HCT116 (cell line): ENCODE data around the gene HES6. TPM values are rescaled to one million over a fixed set of nuclear protein-coding genes. Genes with fewer than 3 reads are reported as not detected.

Experiments
- ATAC-seq: fragments of 200-7000 bp; cut with Tn5 transposase; 2 replicates; pipeline ENCODE4 v1.9.1; 2020; ENCODE audit warnings: mild to moderate bottlenecking, moderate library complexity
- BruUV-seq: library from RNA; stranded (reverse); fragments of 400-500 nt; replicated peaks from 2 replicates; lab custom pipeline; 2021; lab: Mats Ljungman, UMichigan
- CTCF ChIA-PET: fragments of 300-600 bp; sonication (Branson Sonifier 250); formaldehyde crosslinking; loops from one replicate; lab custom pipeline; 2021; ENCODE audit warnings: antibody characterized with exemption; lab: Charles Lee
- POLR2A ChIA-PET: fragments of 300-600, 350-600 bp; sonication (Branson Sonifier 250); formaldehyde crosslinking; loops from one replicate; lab custom pipeline; 2021; ENCODE audit warnings: antibody characterized with exemption; lab: Charles Lee
- RAD21 ChIA-PET, 2 experiments: fragments of 300-600 bp; sonication (Branson Sonifier 250); formaldehyde crosslinking; loops; one replicate each; lab custom pipeline; 2023; ENCODE audit warnings: low total read pairs in 2 of 2; ENCODE audit not compliant: uncharacterized antibody in 2 of 2, unreplicated experiment in 2 of 2, low non-redundant PET in 1 of 2; lab: Charles Lee
- DNase-seq: peaks from one replicate; pipeline ENCODE4 v3.0.0-alpha.2; 2010; ENCODE audit warnings: low read depth, low spot score
- H2AFZ ChIP-seq: fragments of 200-600 bp; shearing (Covaris generic), sonication (generic); 2 replicates; pipeline ENCODE4 v1.6.1; 2017; ENCODE audit warnings: low read depth, mixed run types, mixed read lengths, antibody characterized with exemption, low read length; ENCODE audit not compliant: poor library complexity, severe bottlenecking
- H3K27ac ChIP-seq: 2 replicates; pipeline ENCODE4 v1.5.1; 2012; ENCODE audit warnings: low read depth, low read length
- H3K27me3 ChIP-seq: fragments of 200-600 bp; sonication (generic); 2 replicates; pipeline ENCODE4 v1.6.1; 2016; ENCODE audit warnings: mixed run types, low read length, mixed read lengths; ENCODE audit not compliant: insufficient read depth
- H3K36me3 ChIP-seq, 2 experiments: fragments of 200-500 bp in 1 of 2; fragments of 200-600 bp in 1 of 2; sonication (Bioruptor generic) in 1 of 2; sonication (generic) in 1 of 2; 2 replicates each; pipeline versions ENCODE4 v1.5.1 to v1.6.1; 2014 to 2016; ENCODE audit warnings: low read length in 2 of 2, inconsistent platforms in 1 of 2, mixed read lengths in 1 of 2, mixed run types in 1 of 2; ENCODE audit not compliant: insufficient read depth in 2 of 2, control insufficient read depth in 1 of 2
- H3K4me1 ChIP-seq, 2 experiments: fragments of 200-600 bp in 1 of 2; sonication (generic) in 1 of 2; 2 replicates each; pipeline versions ENCODE4 v1.5.1 to v1.6.1; 2012 to 2017; ENCODE audit warnings: low read length in 2 of 2, inconsistent platforms in 1 of 2, mild to moderate bottlenecking in 1 of 2, mixed read lengths in 1 of 2, mixed run types in 1 of 2, moderate library complexity in 1 of 2; ENCODE audit not compliant: insufficient read depth in 2 of 2, control insufficient read depth in 1 of 2
- H3K4me2 ChIP-seq: fragments of 200-600 bp; sonication (generic); 2 replicates; pipeline ENCODE4 v1.6.1; 2017; ENCODE audit warnings: mixed run types, low read length, mixed read lengths
- H3K4me3 ChIP-seq, 2 experiments: fragments of 200-600 bp in 1 of 2; sonication (generic) in 1 of 2; replicated peaks in 1 of 2; 2 replicates each; pipeline ENCODE4 v1.5.1; 2011 to 2016; ENCODE audit warnings: low read length in 2 of 2, control low read depth in 1 of 2, low read depth in 1 of 2, mild to moderate bottlenecking in 1 of 2, mixed read lengths in 1 of 2, mixed run types in 1 of 2
- H3K79me2 ChIP-seq: fragments of 200-600 bp; sonication (generic); 2 replicates; pipeline ENCODE4 v1.6.1; 2017; ENCODE audit warnings: mild to moderate bottlenecking, mixed run types, low read length, moderate library complexity, mixed read lengths; ENCODE audit not compliant: insufficient read depth
- H3K9ac ChIP-seq: fragments of 200-600 bp; sonication (generic); 2 replicates; pipeline ENCODE4 v1.6.1; 2016; ENCODE audit warnings: low read length, mixed read lengths
- H3K9me2 ChIP-seq: fragments of 200-600 bp; sonication (generic), shearing (Covaris generic); 2 replicates; pipeline ENCODE4 v1.6.1; 2017; ENCODE audit warnings: mixed run types, mild to moderate bottlenecking, moderate library complexity; ENCODE audit not compliant: insufficient read depth
- H3K9me3 ChIP-seq, 2 experiments: fragments of 200-500 bp in 1 of 2; fragments of 200-600 bp in 1 of 2; sonication (Bioruptor generic) in 1 of 2; sonication (generic) in 1 of 2; 2 replicates each; pipeline ENCODE4 v1.6.1; 2014 to 2017; ENCODE audit warnings: low read length in 2 of 2, mixed read lengths in 2 of 2, inconsistent platforms in 1 of 2, low read depth in 1 of 2, mild to moderate bottlenecking in 1 of 2, mixed run types in 1 of 2, moderate library complexity in 1 of 2; ENCODE audit not compliant: control insufficient read depth in 1 of 2, insufficient read depth in 1 of 2
- H4K20me1 ChIP-seq: fragments of 200-600 bp; sonication (generic), shearing (Covaris generic); 2 replicates; pipeline ENCODE4 v1.6.1; 2017; ENCODE audit warnings: mixed run types, mild to moderate bottlenecking, moderate library complexity; ENCODE audit not compliant: insufficient read depth
- CBX3 ChIP-seq: IDR thresholded peaks from 2 replicates; pipeline ENCODE4 v1.6.1; 2012; ENCODE audit warnings: low read depth
- CTCF ChIP-seq, 3 experiments: fragments of 200-600 bp in 1 of 3; sonication (generic) in 1 of 3; IDR thresholded peaks in 2 of 3; conservative IDR thresholded peaks in 1 of 3; 2 replicates each; pipeline ENCODE4 v1.5.1; 2012 to 2017; ENCODE audit warnings: low read depth in 2 of 3, low read length in 2 of 3, antibody characterized with exemption in 1 of 3, borderline replicate concordance in 1 of 3, control low read depth in 1 of 3, mild to moderate bottlenecking in 1 of 3, mixed read lengths in 1 of 3, mixed run types in 1 of 3, moderate library complexity in 1 of 3; ENCODE audit not compliant: insufficient read depth in 1 of 3
- ELF1 ChIP-seq: IDR thresholded peaks from 2 replicates; pipeline ENCODE4 v1.6.1; 2012; ENCODE audit warnings: low read depth, borderline replicate concordance
- EZH2 ChIP-seq: fragments of 200-600 bp; sonication (generic); IDR thresholded peaks from 2 replicates; pipeline ENCODE4 v1.6.1; 2017; ENCODE audit warnings: antibody characterized with exemption, mixed run types
- EZH2phosphoT487 ChIP-seq: fragments of 200-600 bp; IDR thresholded peaks from 2 replicates; pipeline ENCODE4 v1.6.1; 2018; ENCODE audit warnings: antibody characterized with exemption, borderline replicate concordance
- FOSL1 ChIP-seq: IDR thresholded peaks from 2 replicates; pipeline ENCODE4 v1.6.1; 2012; ENCODE audit warnings: low read depth
- JUND ChIP-seq: IDR thresholded peaks from 2 replicates; pipeline ENCODE4 v1.6.1; 2012
- MAX ChIP-seq: IDR thresholded peaks from 2 replicates; pipeline ENCODE4 v1.6.1; 2012
- POLR2A ChIP-seq: IDR thresholded peaks from 2 replicates; pipeline ENCODE4 v1.7.0; 2011; ENCODE audit warnings: borderline replicate concordance; ENCODE audit not compliant: insufficient read depth, insufficient read length; ENCODE audit errors: extremely low read depth
- POLR2AphosphoS5 ChIP-seq: IDR thresholded peaks from 2 replicates; pipeline ENCODE4 v1.6.1; 2011; ENCODE audit warnings: mild to moderate bottlenecking, low read depth, low read length, moderate library complexity
- RAD21 ChIP-seq: IDR thresholded peaks from 2 replicates; pipeline ENCODE4 v1.6.1; 2012; ENCODE audit warnings: low read depth, mild to moderate bottlenecking
- SIN3A ChIP-seq: IDR thresholded peaks from 2 replicates; pipeline ENCODE4 v1.6.1; 2012; ENCODE audit warnings: low read depth
- SP1 ChIP-seq: IDR thresholded peaks from 2 replicates; pipeline ENCODE4 v1.6.1; 2012; ENCODE audit warnings: low read depth
- TCF7L2 ChIP-seq: IDR thresholded peaks from 2 replicates; pipeline ENCODE4 v1.7.0; 2011; ENCODE audit warnings: borderline replicate concordance, inconsistent platforms; ENCODE audit not compliant: insufficient read depth, insufficient read length; ENCODE audit errors: extremely low read depth
- YY1 ChIP-seq: IDR thresholded peaks from 2 replicates; pipeline ENCODE4 v1.6.1; 2011; ENCODE audit warnings: low read length, low read depth, moderate library complexity, mild to moderate bottlenecking; ENCODE audit not compliant: insufficient replicate concordance; ENCODE audit errors: extremely low read depth
- ZFX ChIP-seq: fragments of 450-650 bp; IDR thresholded peaks from 2 replicates; pipeline ENCODE4 v1.6.1; 2017
- ZNF274 ChIP-seq: fragments of 200-500 bp; sonication (Bioruptor generic); IDR thresholded peaks from 2 replicates; pipeline ENCODE4 v1.6.1; 2014; ENCODE audit warnings: mild to moderate bottlenecking, low read depth, low read length, inconsistent platforms
- intact Hi-C: fragments of 100-400 bp; cut with micrococcal nuclease; formaldehyde crosslinking; loops from 2 replicates; pipeline ENCODE4 v1.10.0; 2022
- total RNA-seq: library from RNA; stranded (reverse); gene quantifications from one replicate; pipeline ENCODE4 v1.2.1, GENCODE V29; 2021; ENCODE audit not compliant: unreplicated experiment
- TF ChIP-seq, protein P1 (sequence below): IDR thresholded peaks from 2 replicates; pipeline ENCODE4 v1.6.1; 2012; ENCODE audit warnings: low read depth

Gene HES6
- total RNA-seq, 1 experiment from 2014 or later, result 47.8 TPM

- CTCF ChIA-PET, result no interaction called here
- BruUV-seq, result no TSS peak
- POLR2A ChIA-PET, result no interaction called here
- no peak overlapping the region for H3K9ac ChIP-seq
- peaks cover 0 to 16% of the 10 kb centered on the region in 2 experiments; a peak in 3 of 4 replicates for H3K36me3 ChIP-seq
- RAD21 ChIA-PET, result no interaction called here
- ATAC-seq (no peak), DNase-seq (no peak)
- no peak overlapping the region for H3K27ac ChIP-seq
- H3K27me3 ChIP-seq, result no peaks in the 10 kb centered on the region
- TF ChIP-seq, protein P1, sequence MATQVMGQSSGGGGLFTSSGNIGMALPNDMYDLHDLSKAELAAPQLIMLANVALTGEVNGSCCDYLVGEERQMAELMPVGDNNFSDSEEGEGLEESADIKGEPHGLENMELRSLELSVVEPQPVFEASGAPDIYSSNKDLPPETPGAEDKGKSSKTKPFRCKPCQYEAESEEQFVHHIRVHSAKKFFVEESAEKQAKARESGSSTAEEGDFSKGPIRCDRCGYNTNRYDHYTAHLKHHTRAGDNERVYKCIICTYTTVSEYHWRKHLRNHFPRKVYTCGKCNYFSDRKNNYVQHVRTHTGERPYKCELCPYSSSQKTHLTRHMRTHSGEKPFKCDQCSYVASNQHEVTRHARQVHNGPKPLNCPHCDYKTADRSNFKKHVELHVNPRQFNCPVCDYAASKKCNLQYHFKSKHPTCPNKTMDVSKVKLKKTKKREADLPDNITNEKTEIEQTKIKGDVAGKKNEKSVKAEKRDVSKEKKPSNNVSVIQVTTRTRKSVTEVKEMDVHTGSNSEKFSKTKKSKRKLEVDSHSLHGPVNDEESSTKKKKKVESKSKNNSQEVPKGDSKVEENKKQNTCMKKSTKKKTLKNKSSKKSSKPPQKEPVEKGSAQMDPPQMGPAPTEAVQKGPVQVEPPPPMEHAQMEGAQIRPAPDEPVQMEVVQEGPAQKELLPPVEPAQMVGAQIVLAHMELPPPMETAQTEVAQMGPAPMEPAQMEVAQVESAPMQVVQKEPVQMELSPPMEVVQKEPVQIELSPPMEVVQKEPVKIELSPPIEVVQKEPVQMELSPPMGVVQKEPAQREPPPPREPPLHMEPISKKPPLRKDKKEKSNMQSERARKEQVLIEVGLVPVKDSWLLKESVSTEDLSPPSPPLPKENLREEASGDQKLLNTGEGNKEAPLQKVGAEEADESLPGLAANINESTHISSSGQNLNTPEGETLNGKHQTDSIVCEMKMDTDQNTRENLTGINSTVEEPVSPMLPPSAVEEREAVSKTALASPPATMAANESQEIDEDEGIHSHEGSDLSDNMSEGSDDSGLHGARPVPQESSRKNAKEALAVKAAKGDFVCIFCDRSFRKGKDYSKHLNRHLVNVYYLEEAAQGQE, result no peak
- TF ChIP-seq ZNF274, result no peak
- TF ChIP-seq TCF7L2, result no peak
- no peak for TF ChIP-seq ELF1
- TF ChIP-seq POLR2A, result no peak
- TF ChIP-seq POLR2AphosphoS5, result no peak
- no peak for TF ChIP-seq SIN3A
- no peak for TF ChIP-seq SP1
- TF ChIP-seq JUND, result no peak
- TF ChIP-seq CTCF (IDR thresholded peaks at IDR 0.05 in 2 of 3, conservative IDR thresholded peaks at IDR 0.05 in 1 of 3; ENCODE audit: borderline replicate concordance in 1 of 3, insufficient read depth in 1 of 3, low read depth in 2 of 3, low read length in 2 of 3), result no peak
- no peak for TF ChIP-seq CBX3
- TF ChIP-seq FOSL1, result no peak
- TF ChIP-seq YY1, result no peak
- TF ChIP-seq EZH2phosphoT487, result no peak
- no peak for TF ChIP-seq ZFX
- TF ChIP-seq MAX, result no peak
- TF ChIP-seq EZH2, result no peak
- no peak for TF ChIP-seq RAD21
- H3K4me1 ChIP-seq, result no peaks in the 10 kb centered on the region
- intact Hi-C loops, result loop anchor here (10.0 kb wide), 1 partner anchor 84 kb away; no protein-coding TSS in a partner anchor
- H2AFZ ChIP-seq, result no peak overlapping the region
- H3K9me2 ChIP-seq, result no peaks in the 10 kb centered on the region
- H3K9me3 ChIP-seq, result no peaks in the 10 kb centered on the region
- no peaks in the 10 kb centered on the region; the same call in 1 of the 2 replicates for H4K20me1 ChIP-seq
- H3K4me3 ChIP-seq, result no peak overlapping the region
- no peak overlapping the region for H3K4me2 ChIP-seq
- H3K79me2 ChIP-seq, result no peaks in the 10 kb centered on the region
Observed at GRCh38 chr2:238250896-238251295, 11.1 kb upstream of the HES6 start.
